Posterior vena cava (tissue), 2 donors: ENCODE measurements around the gene ZNF688. TPM values are rescaled to one million over a fixed set of nuclear protein-coding genes. Genes with fewer than 3 reads are reported as not detected.
"Not testable (repeated sequence)": the region's sequence is repeated elsewhere in the genome, so short reads cannot be mapped to it uniquely, and the experiment has no call there.

Experiments used
- DNase-seq: peaks from one replicate; pipeline ENCODE4 v3.0.0-alpha.2; 2020; ENCODE audit warnings: low spot score
- intact Hi-C, 2 donors: fragments of 100-400 bp; cut with DNase I; formaldehyde crosslinking; loops; one replicate each; pipeline versions ENCODE4 v1.14.1 to v1.14.2; 2022 to 2023
- total RNA-seq, 2 donors: library from RNA; stranded (reverse); fragmentation: NEBNext Ultra II Directional; extraction: Animal tissue kit (Norgen Biotek cat#: 25700); gene quantifications; one replicate each; pipeline ENCODE4 v1.2.1, GENCODE V29; 2021
- donor health status: DM: yes; HTN: yes; CAD: no.
- donor health status: DM: yes; HTN: yes; CAD: no.

The ZNF688 gene
- total RNA-seq, 2 donors from 2014 or later, result 8.8 to 10.8 TPM

DNA sequence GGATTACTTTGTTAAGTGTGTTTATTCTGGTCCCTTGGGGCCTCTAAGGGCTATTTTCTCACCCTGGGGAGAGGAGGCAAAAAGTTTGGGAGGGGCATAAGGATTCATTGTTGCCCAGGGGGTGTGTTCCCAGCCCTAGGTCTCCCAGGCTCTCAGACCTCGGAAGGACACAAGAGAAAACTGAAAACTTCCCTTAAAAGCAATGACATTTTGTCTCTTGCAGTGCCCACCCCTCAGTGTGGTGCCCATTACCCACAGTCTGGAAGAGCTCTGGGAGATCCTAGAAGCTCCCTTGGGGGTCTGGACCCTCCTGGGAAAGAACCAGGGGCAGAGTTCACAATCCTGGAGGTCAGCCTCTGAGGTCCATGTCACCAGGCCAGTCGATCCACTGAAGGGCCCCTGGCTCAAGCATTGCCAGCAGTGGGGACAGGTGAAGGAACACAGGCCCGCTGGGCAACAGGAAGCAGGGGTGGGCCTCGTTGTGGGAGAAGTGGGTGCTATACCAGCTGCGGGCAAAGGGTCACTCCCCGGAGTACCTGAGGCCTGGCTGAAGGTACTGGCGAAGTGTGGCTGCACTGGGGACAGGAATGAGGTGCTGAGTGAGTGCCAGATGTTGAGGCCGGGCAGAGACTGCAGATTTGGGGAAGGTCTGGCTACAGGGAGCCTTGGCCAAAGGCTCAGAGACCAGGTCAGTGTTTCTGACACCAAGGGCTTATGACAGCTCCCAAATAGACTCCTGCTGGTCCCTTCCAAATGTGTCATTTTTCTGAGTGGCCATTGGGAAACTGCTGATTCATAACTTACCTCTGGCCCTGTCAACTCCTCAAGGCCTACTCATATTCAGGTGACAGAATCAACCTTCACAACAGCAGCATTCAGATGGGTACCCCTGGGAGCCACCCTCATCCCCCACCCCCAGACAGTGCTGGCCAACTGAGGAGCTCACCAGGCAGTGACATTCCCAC lies 32.2 kb downstream of the ZNF688 start:
- DNase-seq, result no peak
- intact Hi-C loops, result no loop called here

DNA sequence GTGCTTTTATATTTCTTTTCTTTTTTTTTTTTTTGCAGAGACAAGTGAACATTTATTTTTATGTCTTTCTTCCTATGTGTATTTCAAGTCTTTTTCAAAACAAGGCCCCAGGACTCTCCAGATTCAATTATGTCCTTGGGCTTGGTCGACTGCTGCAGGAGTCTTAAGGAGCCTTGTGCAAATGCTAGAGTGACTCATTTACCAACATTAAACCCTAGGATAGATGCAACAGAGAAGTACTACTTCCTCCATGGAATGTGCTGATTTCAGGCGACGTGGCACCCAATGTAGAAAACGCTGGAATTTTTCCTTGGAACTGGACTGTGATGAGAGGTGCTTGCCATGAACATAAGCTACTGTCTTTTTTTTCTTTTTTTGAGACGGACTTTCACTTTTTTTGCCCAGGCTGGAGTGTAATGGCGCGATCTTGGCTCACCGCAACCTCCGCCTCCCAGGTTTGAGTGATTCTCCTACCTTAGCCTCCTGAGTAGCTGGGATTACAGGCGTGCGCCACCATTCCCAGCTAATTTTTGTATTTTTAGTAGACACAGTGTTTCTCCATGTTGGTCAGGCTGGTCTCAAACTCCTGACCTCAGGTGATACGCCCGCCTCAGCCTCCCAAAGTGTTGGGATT lies 35.0 kb downstream of the ZNF688 start:
- intact Hi-C loops, DNase-seq: not testable (repeated sequence)

DNA sequence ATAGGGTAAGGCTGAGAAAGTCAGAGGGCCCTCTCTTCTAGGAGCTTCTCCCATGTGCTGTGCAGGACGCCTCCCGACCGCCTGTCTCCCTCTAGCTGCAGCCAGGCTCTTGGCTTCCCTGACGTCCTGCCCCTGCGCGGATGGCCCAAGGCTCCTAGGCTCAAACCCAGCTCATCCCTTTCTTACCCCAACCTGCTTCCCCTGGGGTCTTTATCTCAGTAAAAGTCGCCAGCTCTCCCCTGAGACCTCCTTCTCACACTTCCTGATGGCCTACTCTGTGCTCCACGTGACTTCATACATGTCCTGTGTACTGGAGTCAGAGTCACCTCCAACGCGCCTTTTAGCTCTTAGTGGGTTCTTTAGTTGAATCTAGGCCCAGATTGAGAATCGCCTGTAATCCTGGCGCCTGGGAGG lies 35.7 kb downstream of the ZNF688 start:
- intact Hi-C loops, result no loop called here
- DNase-seq, result peak; percentile 91

DNA sequence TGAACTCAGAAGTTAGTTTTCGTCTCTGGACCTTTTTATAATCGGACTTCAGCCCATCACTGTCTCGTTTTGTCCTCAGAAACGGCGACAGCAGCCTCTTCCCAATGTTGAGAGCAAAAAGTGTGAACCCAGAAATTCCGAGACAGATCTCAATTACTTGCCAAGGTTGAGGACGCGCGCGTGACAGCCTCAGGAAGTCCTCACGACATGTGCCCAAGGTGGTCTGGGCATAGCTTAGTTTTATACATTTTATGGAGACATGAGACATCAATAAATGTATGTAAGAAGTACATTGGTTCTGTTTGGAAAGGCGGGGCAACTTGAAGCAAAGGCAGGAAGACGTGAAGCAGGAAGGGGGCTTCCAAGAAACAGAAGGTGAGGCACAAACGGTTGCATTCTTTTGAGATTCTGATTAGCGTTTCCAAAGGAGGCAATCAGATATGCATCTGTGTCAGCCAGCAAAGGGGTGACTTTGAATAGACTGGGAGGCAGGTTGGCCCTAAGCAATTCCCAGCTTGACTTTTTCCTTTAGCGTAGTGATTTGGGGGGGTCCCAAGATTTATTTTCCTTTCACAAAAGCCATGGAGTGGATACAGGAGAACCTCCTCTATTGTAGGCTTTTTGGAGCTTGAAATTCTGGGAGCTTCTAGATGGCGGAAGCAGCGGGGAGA lies 36.3 kb downstream of the ZNF688 start:
- intact Hi-C loops, result no loop called here

DNA sequence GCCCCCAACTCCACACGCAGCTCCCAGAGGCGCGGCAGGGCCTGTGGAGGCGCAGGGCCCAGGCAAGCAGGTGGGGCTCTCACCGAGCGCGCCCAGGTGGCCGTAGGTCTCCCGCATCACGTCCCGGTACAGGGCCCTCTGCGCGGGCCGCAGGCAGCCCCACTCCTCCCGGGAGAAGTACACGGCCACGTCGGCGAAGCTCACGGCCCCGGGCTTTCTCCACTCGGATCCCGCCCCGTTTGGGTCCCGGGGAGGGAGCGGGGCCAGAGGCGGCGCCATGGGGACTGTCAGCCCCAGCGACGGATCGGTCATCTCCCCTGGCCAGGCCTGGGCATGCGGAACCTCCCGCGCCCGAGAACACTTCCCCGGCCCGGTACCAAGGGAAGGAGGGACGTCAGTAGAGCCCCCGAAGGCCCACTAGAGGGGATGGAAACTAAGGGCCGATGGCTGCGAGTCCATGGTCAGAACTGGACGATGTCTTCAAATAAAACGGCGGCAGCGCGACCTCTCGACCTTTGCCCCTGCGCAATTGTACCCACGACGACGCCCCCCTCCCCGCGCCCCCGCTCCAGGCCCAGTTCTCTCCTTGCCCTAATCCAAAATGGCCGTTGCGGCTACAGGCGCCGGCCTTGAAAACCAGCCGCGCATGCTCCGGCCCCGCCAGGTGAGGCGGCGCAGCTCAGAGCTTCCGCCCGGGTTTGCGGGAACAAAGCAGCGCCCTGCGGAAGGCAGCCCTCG lies 37.0 kb downstream of the ZNF688 start, which contains the start of gene ZNF747:
TSS of gene ZNF747 (minus strand) at position 491 of the 738 bp plus-strand sequence. CDS start at position 312, 179 bp downstream.
- intact Hi-C loops, result no loop called here
- peak; percentile 97 for DNase-seq

More for the DNA sequence above, 36.3 kb downstream of the ZNF688 start:
- no peak for DNase-seq

DNA sequence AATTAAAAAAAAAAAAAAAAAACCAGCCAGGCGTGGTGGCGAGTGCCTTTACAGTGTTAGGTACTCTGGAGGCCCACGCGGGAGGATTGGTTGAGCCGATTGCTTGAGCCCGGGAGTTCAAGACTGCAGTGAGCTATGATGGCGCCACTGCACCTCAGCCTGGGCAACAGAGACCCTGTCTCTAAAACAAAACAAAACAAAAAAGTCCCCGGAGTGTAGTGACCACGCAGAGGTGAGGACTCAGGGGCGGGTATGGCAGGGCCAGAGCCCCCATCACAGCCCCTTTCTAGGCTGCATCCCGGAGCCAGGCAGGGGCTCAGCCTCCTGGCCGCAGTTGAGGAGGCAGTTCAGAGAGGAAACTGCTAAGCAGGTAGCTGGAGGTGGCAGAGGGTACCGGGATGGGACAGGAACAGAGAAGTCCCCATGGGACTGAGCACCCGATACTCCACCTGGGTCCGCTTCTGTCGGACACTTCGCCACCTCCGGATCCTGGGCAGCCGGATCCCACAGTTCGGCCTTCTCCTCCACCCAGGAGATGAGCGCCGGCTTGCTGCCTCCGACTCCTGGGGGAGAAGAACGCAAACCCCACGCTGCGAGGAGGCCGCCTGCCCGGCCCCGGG lies 37.7 kb downstream of the ZNF688 start:
- intact Hi-C loops, result no loop called here

DNA sequence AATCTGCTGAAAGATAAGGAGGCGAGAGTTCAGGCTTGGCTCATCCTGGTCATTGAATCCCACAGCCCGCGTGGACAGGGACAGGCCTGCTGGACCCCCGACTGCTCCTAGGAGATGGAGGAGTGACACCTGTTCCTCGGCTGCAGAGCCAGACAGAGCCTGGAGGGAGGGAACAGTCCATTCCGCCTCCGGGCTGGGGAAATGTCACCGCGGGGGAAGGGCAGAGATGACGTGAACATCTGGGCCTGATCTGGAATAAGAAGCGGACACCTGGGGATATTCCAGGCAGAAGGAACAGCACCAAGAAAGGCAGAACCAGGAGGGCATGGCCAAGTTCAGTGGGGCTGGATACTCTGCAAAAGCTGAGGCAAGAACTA lies 38.4 kb downstream of the ZNF688 start:
- DNase-seq, result no peak
- intact Hi-C loops, result no loop called here

More for the DNA sequence above, 37.7 kb downstream of the ZNF688 start:
- no peak for DNase-seq

DNA sequence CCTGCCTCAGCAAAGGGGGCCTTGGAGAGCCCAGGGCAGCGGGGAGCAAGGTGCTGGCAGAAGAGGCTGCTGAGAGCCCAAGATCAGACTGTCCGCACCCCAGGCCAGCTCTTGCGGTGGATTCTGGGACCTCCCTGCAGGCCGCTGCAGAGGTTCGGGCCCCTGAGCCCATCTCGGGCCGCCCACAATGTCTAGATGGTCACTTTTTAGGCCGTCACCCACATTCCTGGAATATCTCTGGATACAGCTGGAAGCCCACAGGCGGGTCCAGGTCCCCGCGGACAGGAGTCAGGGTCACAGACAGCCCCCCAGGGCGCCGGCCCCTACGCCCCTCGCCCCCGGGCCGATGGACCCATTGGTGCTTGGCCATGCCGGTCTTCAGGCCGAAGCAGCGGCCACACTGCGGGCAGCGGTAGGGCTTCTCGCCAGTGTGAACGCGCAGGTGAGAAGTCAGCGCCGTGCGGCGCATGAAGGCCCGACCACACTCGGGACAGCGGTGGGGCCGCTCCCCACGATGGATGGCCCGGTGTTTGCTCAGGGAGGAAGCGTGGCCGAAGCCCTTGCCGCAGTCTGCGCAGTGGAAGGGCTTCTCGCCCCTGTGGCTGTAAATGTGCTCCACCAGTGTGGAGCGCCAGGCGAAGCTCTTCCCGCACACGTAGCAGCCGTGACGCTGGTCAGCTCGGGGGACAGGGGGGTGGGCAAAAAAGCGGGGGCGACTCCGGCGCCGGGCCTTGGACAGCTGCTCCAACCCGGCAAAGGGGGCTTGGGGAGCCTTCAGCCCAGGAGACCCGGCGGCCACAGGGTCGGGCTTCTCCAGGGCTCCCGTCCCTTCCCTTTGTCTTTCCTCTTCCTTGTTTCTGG lies 39.0 kb downstream of the ZNF688 start:
- intact Hi-C loops, result loop anchor here in 1 of 2 donors (1.0 kb wide), 1 partner anchor 36 kb away; no protein-coding TSS in a partner anchor
- no peak for DNase-seq

DNA sequence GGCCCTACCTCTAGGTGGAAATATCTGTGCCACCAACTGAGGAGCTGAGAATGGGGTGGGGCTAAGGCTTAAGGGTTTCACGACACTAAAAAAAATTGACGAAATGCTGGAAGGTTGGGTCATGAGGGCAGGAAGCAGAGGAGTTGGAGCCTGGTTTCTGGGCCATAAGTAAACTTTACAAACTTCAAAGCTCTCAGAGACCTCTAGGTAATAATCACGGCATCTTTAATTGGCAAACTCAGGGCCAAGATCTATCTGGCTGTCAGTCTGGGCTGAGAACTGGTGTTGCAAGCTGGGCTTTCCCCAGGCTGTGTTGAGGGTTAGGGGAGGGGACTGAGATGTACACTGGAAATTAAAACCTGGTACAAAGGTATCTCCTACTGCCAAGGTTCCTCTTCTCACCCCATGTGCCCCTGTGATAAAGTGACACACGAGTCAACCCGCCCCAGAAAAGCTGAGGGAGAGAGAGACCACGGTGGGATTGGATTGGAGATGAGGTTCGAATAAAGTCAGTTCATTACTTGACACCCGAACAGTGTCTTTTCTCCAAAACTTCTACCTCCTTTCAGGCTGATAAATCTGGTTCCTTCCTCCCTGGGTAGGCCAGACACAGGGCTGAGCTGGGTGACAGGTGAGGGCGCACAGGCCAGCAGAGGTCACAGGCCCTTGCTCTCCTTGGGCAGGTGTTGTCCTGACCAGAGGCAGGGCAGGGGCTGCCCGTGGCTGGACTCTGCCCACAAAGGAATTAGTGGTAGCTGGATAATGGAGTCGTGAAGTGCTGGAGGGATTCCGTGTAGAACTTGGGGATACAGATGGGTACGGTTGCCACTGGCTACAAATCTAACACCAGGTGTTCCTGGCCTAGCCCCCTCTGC lies 41.1 kb downstream of the ZNF688 start:
- intact Hi-C loops, result no loop called here
- DNase-seq, result no peak

DNA sequence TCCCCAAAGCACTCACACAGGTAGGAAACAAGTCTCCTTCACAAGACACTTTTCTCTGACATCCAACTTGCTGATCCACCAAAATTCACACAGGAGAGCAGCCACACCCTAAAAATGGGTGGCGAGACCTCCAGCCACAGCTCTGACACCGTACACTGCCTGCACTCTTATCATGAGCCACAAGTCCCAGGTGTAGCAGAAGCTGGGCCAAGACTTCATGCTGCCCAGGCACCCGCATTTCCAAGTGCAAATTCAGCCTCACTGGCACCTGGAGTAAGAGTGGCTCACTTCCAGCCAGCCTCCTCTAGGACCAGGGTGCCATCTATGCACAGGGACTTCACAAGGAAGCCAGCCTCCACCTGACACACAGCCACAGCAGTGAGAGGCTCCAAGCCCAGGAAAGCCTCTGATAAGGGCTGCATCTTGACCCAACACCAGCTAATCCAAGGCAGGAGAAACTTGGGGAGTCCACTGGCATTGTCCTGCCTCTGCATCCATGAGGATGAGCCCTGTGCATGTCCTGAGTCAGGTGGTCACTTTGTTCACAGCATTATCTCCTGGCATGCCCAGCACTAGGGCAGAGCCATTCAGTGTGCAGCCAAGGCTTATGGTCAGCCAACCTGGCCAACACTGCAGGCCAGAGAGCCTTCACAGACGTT lies 42.6 kb downstream of the ZNF688 start:
- no peak for DNase-seq
- intact Hi-C loops, result loop anchor here (10.0 kb wide), 2 partner anchors 56 to 84 kb away; partner anchors contain the start of genes SEPHS2 (in 1 of the 2) and ZNF785 (in 1 of the 2)

DNA sequence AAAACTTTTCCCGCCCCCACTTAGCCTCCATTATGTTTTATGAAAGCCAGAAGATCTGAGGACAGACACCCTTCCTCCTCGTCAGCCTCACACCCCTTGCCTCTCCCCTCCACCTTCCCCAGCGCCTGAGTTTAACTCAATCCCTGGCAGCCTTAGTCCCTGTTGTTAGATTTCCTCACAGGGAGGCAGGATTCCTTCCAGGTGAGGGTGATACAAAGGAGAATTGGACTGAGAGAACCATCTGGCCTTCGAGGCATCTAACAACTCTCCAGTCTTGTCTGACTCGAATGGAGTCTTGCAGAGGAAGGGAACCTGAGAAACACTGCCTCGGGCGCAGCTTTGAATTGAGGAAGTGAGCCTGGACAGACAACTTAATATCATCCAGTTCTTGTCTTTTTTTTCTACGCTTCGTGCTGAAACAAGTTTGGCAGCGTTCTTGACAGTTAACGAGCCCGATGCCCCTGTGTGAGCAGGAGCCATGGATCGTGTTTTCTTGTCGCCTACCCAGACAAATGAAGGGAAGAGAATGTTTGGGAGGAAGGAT lies 43.8 kb downstream of the ZNF688 start:
- peak; percentile 73 for DNase-seq
- intact Hi-C loops, result loop anchor here (10.0 kb wide), 2 partner anchors 57 to 83 kb away; partner anchors contain the start of genes SEPHS2 (in 1 of the 2) and ZNF785 (in 1 of the 2)

DNA sequence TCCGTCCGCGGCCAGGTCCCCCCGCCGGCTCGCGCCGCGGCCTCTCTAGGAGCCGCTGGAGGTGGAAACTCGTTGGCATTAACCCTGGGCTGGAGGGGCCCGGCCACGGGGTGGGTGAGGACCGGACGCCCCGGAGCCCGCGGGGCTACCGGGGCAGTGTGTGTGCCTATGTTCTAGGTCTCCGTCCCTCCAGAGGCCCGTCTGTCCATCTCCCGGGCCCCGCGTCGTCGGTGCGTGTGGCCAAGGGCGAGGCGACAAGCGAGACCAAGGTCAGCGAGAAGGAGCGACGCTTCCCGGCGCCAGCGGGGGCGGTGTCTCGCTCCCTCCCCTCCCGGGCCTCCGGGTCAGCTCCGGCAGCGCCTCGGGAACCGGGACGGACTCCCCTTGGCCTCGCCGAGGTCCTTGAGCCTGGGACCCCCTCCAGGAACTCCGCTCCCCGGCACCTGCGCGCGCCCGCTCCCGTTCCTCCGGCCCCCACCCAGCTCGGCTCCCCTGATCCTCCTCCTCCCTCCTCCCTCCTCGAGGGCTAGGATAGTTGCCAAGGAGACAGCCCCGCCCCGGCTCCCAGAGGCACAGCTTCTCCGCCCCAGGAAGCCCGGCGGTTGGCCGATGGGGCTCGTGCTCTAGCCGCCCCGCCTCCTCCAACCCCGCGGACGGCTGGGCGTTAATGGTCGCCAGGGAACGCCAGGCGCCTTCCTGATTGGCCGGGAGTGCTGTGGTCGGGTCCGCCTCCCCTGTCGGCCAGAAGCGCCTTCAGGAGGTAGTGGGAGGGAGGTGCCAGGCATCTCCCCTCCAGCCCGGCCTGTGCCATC lies 44.5 kb downstream of the ZNF688 start:
- peak; percentile 99 for DNase-seq
- intact Hi-C loops, result loop anchor here (10.0 kb wide), 2 partner anchors 58 to 82 kb away; partner anchors contain the start of genes SEPHS2 (in 1 of the 2) and ZNF785 (in 1 of the 2)

DNA sequence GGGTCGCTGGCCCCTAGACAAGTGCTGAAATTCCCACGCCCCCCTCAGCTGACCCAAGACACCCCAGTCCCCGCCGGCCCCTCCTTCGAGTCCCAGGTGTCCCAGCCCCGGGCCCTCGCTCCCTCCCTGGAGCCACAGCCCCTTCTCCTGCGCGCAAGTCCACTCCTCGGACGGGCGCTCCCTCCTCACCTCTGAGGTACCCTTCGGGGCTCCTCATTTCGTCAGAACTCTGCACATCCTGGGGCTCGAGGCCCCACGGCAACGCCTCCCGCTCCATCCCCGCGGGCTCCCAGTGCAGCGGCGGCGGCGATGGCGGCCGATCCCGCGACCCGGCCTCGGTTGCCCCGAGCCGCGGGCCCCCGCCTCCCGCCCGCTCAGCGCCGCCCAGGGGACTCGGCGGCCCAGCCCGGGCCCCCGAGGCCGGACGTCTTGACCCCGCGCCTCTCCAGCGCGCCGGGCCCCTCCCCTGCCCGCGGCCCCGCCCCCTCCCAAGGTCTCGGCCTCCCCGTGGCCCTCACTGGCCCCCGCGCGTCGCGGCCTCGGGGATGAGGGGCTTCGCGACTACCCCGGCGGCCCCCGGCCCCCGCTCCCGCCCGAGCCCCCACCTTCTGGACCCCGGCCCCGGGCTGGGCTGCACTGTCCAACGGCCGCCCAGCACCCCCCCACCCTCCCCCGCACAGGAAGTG lies 45.2 kb downstream of the ZNF688 start, which contains the start of gene ZNF768:
TSS of gene ZNF768 (minus strand) at position 430 of the 686 bp plus-strand sequence. CDS start at position 277, 153 bp downstream.
- peak; percentile 86 for DNase-seq

DNA sequence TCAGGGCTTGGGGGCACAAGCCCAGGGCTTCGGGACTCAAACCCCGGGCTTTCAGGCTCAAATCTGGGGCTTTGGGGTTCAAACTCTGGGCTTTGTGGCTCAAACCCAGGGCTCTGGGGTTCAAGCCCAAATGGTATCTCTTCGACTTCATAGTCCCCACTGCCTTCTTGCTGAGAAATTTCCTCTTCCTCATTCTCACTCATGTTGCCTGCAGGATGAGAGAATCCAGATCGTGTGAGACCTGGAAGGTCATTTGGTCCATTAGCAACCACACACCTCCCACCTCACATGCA lies 45.7 kb downstream of the ZNF688 start:
- no peak for DNase-seq
- intact Hi-C loops, result loop anchor here (10.0 kb wide), 2 partner anchors 59 to 81 kb away; partner anchors contain the start of genes SEPHS2 (in 1 of the 2) and ZNF785 (in 1 of the 2)

More for the DNA sequence above, 45.2 kb downstream of the ZNF688 start, which contains the start of gene ZNF768:
- intact Hi-C loops, result loop anchor here (10.0 kb wide), 2 partner anchors 59 to 81 kb away; partner anchors contain the start of genes SEPHS2 (in 1 of the 2) and ZNF785 (in 1 of the 2)
